ENCODE data around the gene SHFL. TPM values are rescaled to one million over a fixed set of nuclear protein-coding genes. Genes with fewer than 3 reads are reported as not detected.

SHFL gene
- polyA plus RNA-seq, 1 experiment, result 42.2 TPM

GRCh38 chr19:10138879-10139795, 53.0 kb downstream of the SHFL start:
- no peak for TF ChIP-seq CTCF (IDR thresholded peaks at IDR 0.05; ENCODE audit: insufficient read depth, low read depth, low read length)
- H3K4me3 ChIP-seq (ENCODE audit: low read depth, low read length), result no peak overlapping the region
- DNase-seq (ENCODE audit: low read depth), result no peak
- peaks cover 57% of the 10 kb centered on the region for H3K36me3 ChIP-seq (ENCODE audit: control insufficient read depth, insufficient read depth, low read length)
- H3K27me3 ChIP-seq (ENCODE audit: control insufficient read depth, insufficient read depth, low read length), result no peaks in the 10 kb centered on the region
- POLR2A ChIA-PET, result no interaction called here
- CTCF ChIA-PET, result interaction anchor here (0.7 to 1.2 kb wide), 2 partner anchors 138 to 209 kb away, joined by 3 read pairs; no protein-coding TSS in a partner anchor

- CTCF ChIA-PET, result interaction anchor here (0.7 kb wide), 1 partner anchor 138 kb away, joined by 3 read pairs; no protein-coding TSS in a partner anchor
- Histone ChIP-seq H3K36me3 (ENCODE audit: control insufficient read depth, insufficient read depth, low read length) (peaks cover 62% of the 10 kb centered on the region), H3K4me3 (ENCODE audit: low read depth, low read length) (no peak overlapping the region), H3K27me3 (ENCODE audit: control insufficient read depth, insufficient read depth, low read length) (no peaks in the 10 kb centered on the region)
- POLR2A ChIA-PET, result no interaction called here
- TF ChIP-seq CTCF (IDR thresholded peaks at IDR 0.05; ENCODE audit: insufficient read depth, low read depth, low read length), result no peak
- DNase-seq (ENCODE audit: low read depth), result no peak
Measured at GRCh38 chr19:10139952-10140351, 53.8 kb downstream of the SHFL start.

GRCh38 chr19:10141479-10141878, 55.4 kb downstream of the SHFL start:
- CTCF ChIA-PET, result no interaction called here
- H3K36me3 ChIP-seq (ENCODE audit: control insufficient read depth, insufficient read depth, low read length), result peaks cover 59% of the 10 kb centered on the region
- no peaks in the 10 kb centered on the region for H3K27me3 ChIP-seq (ENCODE audit: control insufficient read depth, insufficient read depth, low read length)
- POLR2A ChIA-PET, result no interaction called here
- H3K4me3 ChIP-seq (ENCODE audit: low read depth, low read length), result no peak overlapping the region
- TF ChIP-seq CTCF (IDR thresholded peaks at IDR 0.05; ENCODE audit: insufficient read depth, low read depth, low read length), result no peak
- no peak for DNase-seq (ENCODE audit: low read depth)

GRCh38 chr19:10141973-10142372, 55.9 kb downstream of the SHFL start:
- no peak for DNase-seq (ENCODE audit: low read depth)
- no peak overlapping the region for H3K4me3 ChIP-seq (ENCODE audit: low read depth, low read length)
- TF ChIP-seq CTCF (IDR thresholded peaks at IDR 0.05; ENCODE audit: insufficient read depth, low read depth, low read length), result no peak
- ChIA-PET CTCF (no interaction called here), POLR2A (no interaction called here)
- peaks cover 56% of the 10 kb centered on the region for H3K36me3 ChIP-seq (ENCODE audit: control insufficient read depth, insufficient read depth, low read length)
- no peaks in the 10 kb centered on the region for H3K27me3 ChIP-seq (ENCODE audit: control insufficient read depth, insufficient read depth, low read length)

Small RNA genes within 50 kb of the gene (small RNA-seq; reads per million reads assigned to genes)
- gene MIR5589 (ENCODE audit: insufficient read length, low read depth, low replicate concordance) (not detected), gene SNORD105 (ENCODE audit: insufficient read length, low read depth, low replicate concordance) (4.4 reads per million, percentile 57 among the genes with 10 or more reads in this experiment), gene SNORD105B (ENCODE audit: insufficient read length, low read depth, low replicate concordance) (1.7 reads per million)

Other genes starting within 250 kb of the SHFL start
- 35.3 and 88.3 TPM in 2 replicates for gene OLFM2, start 149.8 kb upstream of the SHFL start, polyA plus RNA-seq (2011; rRNA removed)
- gene COL5A3, start 75.8 kb upstream of the SHFL start, polyA plus RNA-seq (2011; rRNA removed), result 15.0 and 24.9 TPM in 2 replicates
- gene RDH8, start 72.8 kb upstream of the SHFL start, polyA plus RNA-seq (2011; rRNA removed), result 0.05 and 0.21 TPM in 2 replicates
- 0.22 and 0.25 TPM in 2 replicates for gene ANGPTL6, start 16.4 kb downstream of the SHFL start, polyA plus RNA-seq (2011; rRNA removed)
- gene PPAN, start 20.0 kb downstream of the SHFL start, polyA plus RNA-seq (2011; rRNA removed), result 16.9 and 18.1 TPM in 2 replicates
- 1.6 and 2.4 TPM in 2 replicates for gene P2RY11, start 25.4 kb downstream of the SHFL start, polyA plus RNA-seq (2011; rRNA removed)
- 129 and 169 TPM in 2 replicates for gene EIF3G, start 33.6 kb downstream of the SHFL start, polyA plus RNA-seq (2011; rRNA removed)
- 27.4 and 31.5 TPM in 2 replicates for gene DNMT1, start 108.6 kb downstream of the SHFL start, polyA plus RNA-seq (2011; rRNA removed)
- gene S1PR2, start 145.0 kb downstream of the SHFL start, polyA plus RNA-seq (2011; rRNA removed), result 10.4 and 12.5 TPM in 2 replicates
- 35.4 and 58.7 TPM in 2 replicates for gene MRPL4, start 165.9 kb downstream of the SHFL start, polyA plus RNA-seq (2011; rRNA removed)
- 42.5 and 55.9 TPM in 2 replicates for gene ICAM1, start 184.8 kb downstream of the SHFL start, polyA plus RNA-seq (2011; rRNA removed)
- 1.1 and 1.5 TPM in 2 replicates for gene ICAM4, start 200.6 kb downstream of the SHFL start, polyA plus RNA-seq (2011; rRNA removed)
- 6.7 and 9.2 TPM in 2 replicates for gene ICAM5, start 203.6 kb downstream of the SHFL start, polyA plus RNA-seq (2011; rRNA removed)
- gene ZGLP1, start 223.5 kb downstream of the SHFL start, polyA plus RNA-seq (2011; rRNA removed), result 1.2 TPM in 2 replicates
- gene FDX2, start 229.7 kb downstream of the SHFL start, polyA plus RNA-seq (2011; rRNA removed), result 25.6 and 40.1 TPM in 2 replicates
- 2.5 and 5.1 TPM in 2 replicates for gene RAVER1, start 247.2 kb downstream of the SHFL start, polyA plus RNA-seq (2011; rRNA removed)